ENCODE results near the gene MEAK7.

The MEAK7 gene

DNA sequence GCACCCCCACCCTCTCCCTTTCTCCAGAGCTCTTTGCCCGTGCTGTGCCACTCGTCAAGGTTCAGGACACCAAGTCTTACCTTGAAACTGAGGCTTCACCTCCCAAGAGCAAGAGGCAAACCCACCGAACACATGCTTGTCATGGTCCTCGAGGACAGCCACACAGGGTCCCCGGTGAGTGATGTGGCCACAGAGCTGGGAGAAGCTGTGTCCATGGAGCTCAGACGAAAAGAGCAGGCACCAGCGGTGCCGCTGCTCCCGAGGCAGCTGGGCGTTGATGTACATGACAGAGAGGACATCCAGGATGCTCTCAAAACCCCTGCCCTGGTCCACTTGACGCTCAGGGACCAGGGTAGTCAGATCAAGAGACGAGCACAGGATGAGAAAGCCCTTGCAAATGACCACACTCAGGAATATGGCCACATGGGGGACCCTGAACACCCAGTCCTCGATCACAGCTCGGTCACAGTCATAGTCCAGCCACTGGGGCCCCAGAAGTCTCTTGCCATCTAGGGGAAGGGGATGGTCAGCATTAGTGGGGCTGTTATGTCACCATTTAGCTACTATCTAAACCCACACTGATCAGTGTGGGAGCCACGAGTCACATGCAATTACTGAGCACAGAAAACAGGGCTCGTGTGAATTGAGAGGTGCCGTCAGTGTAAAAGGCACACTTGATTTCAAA lies 17.8 kb downstream of the MEAK7 start:
- H2BK120ac ChIP-seq (ENCODE audit: low read depth, low read length): no peak overlapping the region
- no peak overlapping the region for H4K5ac ChIP-seq (ENCODE audit: low read length)
- WGBS (ENCODE audit: extremely low coverage, insufficient coverage, low lambda C conversion rate): no CpG with 5 or more reads among the region's 17 CpGs
- no peak overlapping the region for H3K27ac ChIP-seq (ENCODE audit: low read depth, low read length)
- H3K79me1 ChIP-seq (ENCODE audit: low read length): no peaks in the 10 kb centered on the region
- no peaks in the 10 kb centered on the region for H3K79me2 ChIP-seq (ENCODE audit: control insufficient read depth, insufficient read depth, low read length)
- no peak for DNase-seq
- no peak overlapping the region for H3K56ac ChIP-seq (ENCODE audit: low read length)
- no peak overlapping the region for H2AK5ac ChIP-seq (ENCODE audit: low read length)
- no peak overlapping the region for H3K4ac ChIP-seq (ENCODE audit: low read depth, low read length)
- no peak overlapping the region for H3K23ac ChIP-seq (ENCODE audit: low read length)
- no peak overlapping the region for H2BK5ac ChIP-seq (ENCODE audit: low read length)
- H3K9ac ChIP-seq (ENCODE audit: low read length): no peak overlapping the region
- no peaks in the 10 kb centered on the region for H3K36me3 ChIP-seq (ENCODE audit: control insufficient read depth, insufficient read depth, low read length)
- H4K8ac ChIP-seq (ENCODE audit: low read depth, low read length): no peak overlapping the region
- H3K27me3 ChIP-seq (ENCODE audit: insufficient read depth, low read length, poor library complexity): no peaks in the 10 kb centered on the region
- H3K4me1 ChIP-seq (ENCODE audit: control insufficient read depth, low read depth, low read length): no peaks in the 10 kb centered on the region
- no peak overlapping the region for H3K4me2 ChIP-seq (ENCODE audit: low read length)
- no peak overlapping the region for H3K4me3 ChIP-seq (ENCODE audit: low read length)
- H2BK15ac ChIP-seq (replicated peaks; ENCODE audit: low read depth): no peak overlapping the region
- no peak overlapping the region for H3K18ac ChIP-seq (ENCODE audit: low read length)

DNA sequence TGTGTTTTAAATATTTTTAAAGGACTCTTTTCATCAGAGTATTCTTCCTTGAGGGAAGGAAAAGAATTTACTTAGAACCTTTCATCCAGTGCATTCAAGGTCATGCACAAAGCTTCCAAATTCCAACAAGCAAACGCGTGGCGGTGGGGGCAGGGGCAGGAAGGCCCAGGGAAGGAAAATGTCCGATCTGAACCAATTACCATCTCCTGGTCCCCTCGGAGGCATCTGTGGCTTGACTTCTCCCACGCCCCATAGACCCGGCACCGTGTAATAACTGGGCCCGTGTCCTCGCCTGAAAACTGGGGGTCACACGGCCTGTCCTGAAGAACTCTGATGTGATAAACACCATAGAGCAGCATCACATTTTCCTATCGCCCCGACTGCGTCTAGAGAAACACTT lies 18.3 kb downstream of the MEAK7 start:
- Histone ChIP-seq H4K8ac (ENCODE audit: low read depth, low read length) (no peak overlapping the region), H2AK5ac (ENCODE audit: low read length) (no peak overlapping the region), H3K56ac (ENCODE audit: low read length) (no peak overlapping the region), H3K79me1 (ENCODE audit: low read length) (no peaks in the 10 kb centered on the region), H3K4me1 (ENCODE audit: control insufficient read depth, low read depth, low read length) (no peaks in the 10 kb centered on the region), H3K23ac (ENCODE audit: low read length) (no peak overlapping the region), H2BK15ac (replicated peaks; ENCODE audit: low read depth) (no peak overlapping the region), H2BK5ac (ENCODE audit: low read length) (no peak overlapping the region), H3K36me3 (ENCODE audit: control insufficient read depth, insufficient read depth, low read length) (no peaks in the 10 kb centered on the region), H2BK120ac (ENCODE audit: low read depth, low read length) (no peak overlapping the region), H4K5ac (ENCODE audit: low read length) (no peak overlapping the region), H3K4ac (ENCODE audit: low read depth, low read length) (no peak overlapping the region), H3K9ac (ENCODE audit: low read length) (no peak overlapping the region), H3K27me3 (ENCODE audit: insufficient read depth, low read length, poor library complexity) (no peaks in the 10 kb centered on the region), H3K18ac (ENCODE audit: low read length) (no peak overlapping the region), H3K4me3 (ENCODE audit: low read length) (no peak overlapping the region), H3K4me2 (ENCODE audit: low read length) (no peak overlapping the region), H3K79me2 (ENCODE audit: control insufficient read depth, insufficient read depth, low read length) (no peaks in the 10 kb centered on the region), H3K27ac (ENCODE audit: low read depth, low read length) (no peak overlapping the region)
- no peak for DNase-seq
- no CpG with 5 or more reads among the region's 14 CpGs for WGBS (ENCODE audit: extremely low coverage, insufficient coverage, low lambda C conversion rate)

DNA sequence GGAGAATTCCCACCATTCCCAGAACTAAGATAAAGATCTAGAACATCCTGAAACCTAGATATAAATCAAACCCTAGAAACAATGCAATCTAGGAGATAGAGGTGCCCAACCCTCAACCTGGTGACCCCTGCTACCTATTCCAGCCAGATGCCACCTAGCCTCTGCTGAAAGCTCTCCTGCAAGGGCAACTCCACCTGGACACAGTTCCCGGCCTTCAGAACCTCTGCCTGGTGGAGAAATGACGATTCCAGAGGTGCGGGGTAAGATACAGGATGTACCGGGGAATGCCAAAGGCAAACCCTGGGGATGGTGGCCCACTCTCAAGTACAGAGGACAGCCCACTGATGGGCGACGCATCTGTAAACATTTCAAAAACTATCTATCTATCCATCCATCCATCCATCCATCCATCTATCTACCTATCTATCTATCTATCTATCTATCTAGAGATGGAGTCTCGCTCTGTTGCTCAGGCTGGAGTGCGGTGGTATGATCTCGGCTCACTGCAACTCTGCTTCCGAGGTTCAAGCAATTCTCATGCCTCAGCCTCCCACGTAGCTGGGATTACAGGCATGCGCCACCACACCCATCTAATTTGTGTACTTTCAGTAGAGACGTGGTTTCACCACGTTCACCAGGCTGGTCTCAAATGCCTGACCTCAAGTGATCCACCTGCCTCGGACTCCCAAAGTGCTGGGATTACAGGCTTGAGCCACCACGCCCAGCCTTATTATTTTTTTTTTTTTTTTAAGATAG lies 19.0 kb downstream of the MEAK7 start:
- no peaks in the 10 kb centered on the region for H3K27me3 ChIP-seq (ENCODE audit: insufficient read depth, low read length, poor library complexity)
- H3K4me3 ChIP-seq (ENCODE audit: low read length): no peak overlapping the region
- no peak overlapping the region for H2BK5ac ChIP-seq (ENCODE audit: low read length)
- H3K79me1 ChIP-seq (ENCODE audit: low read length): no peaks in the 10 kb centered on the region
- H4K5ac ChIP-seq (ENCODE audit: low read length): no peak overlapping the region
- no peak for DNase-seq
- no peak overlapping the region for H3K9ac ChIP-seq (ENCODE audit: low read length)
- no peak overlapping the region for H2AK5ac ChIP-seq (ENCODE audit: low read length)
- no peak overlapping the region for H3K4ac ChIP-seq (ENCODE audit: low read depth, low read length)
- H4K8ac ChIP-seq (ENCODE audit: low read depth, low read length): no peak overlapping the region
- H3K18ac ChIP-seq (ENCODE audit: low read length): no peak overlapping the region
- WGBS (ENCODE audit: extremely low coverage, insufficient coverage, low lambda C conversion rate): no CpG with 5 or more reads among the region's 16 CpGs
- no peaks in the 10 kb centered on the region for H3K4me1 ChIP-seq (ENCODE audit: control insufficient read depth, low read depth, low read length)
- no peak overlapping the region for H2BK120ac ChIP-seq (ENCODE audit: low read depth, low read length)
- H3K23ac ChIP-seq (ENCODE audit: low read length): no peak overlapping the region
- H3K36me3 ChIP-seq (ENCODE audit: control insufficient read depth, insufficient read depth, low read length): no peaks in the 10 kb centered on the region
- no peak overlapping the region for H3K27ac ChIP-seq (ENCODE audit: low read depth, low read length)
- no peak overlapping the region for H3K4me2 ChIP-seq (ENCODE audit: low read length)
- no peak overlapping the region for H2BK15ac ChIP-seq (replicated peaks; ENCODE audit: low read depth)
- H3K56ac ChIP-seq (ENCODE audit: low read length): no peak overlapping the region
- H3K79me2 ChIP-seq (ENCODE audit: control insufficient read depth, insufficient read depth, low read length): no peaks in the 10 kb centered on the region

DNA sequence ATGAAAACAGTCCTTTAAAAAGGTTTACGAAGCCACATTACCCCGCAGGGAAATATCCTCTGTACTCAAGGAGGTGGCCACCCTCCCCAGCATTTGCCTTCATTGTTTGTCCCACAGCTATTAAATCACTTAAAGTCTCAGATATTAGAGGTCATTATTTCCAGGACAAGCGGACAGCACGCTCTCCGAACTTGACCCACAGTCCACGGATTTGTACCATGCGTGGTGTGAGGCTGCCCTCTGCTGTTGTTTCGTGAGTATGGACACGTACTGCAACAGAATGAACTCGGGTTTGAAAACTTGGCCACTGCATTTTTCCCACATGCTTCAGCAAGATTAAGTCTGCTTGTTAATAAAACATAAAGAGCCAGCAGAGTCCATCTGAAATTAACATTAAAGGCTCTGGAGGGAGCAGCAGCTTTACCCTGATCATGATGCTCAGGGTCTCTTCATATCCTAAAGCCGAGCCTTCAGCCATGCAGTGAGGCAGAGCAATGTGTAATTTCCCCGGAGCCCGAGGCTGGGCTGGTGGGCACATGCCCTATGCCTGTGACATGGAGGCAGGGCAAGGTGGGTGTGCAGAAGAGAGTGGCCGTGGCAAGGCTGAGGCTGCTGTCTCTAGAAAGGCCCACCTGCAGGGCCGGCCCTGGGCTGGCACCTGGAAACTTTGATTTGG lies 19.7 kb downstream of the MEAK7 start:
- H2BK5ac ChIP-seq (ENCODE audit: low read length): no peak overlapping the region
- H3K36me3 ChIP-seq (ENCODE audit: control insufficient read depth, insufficient read depth, low read length): no peaks in the 10 kb centered on the region
- H2BK120ac ChIP-seq (ENCODE audit: low read depth, low read length): no peak overlapping the region
- no peak overlapping the region for H3K27ac ChIP-seq (ENCODE audit: low read depth, low read length)
- no peak overlapping the region for H3K23ac ChIP-seq (ENCODE audit: low read length)
- H3K9ac ChIP-seq (ENCODE audit: low read length): no peak overlapping the region
- no peak overlapping the region for H3K4ac ChIP-seq (ENCODE audit: low read depth, low read length)
- no peak overlapping the region for H2BK15ac ChIP-seq (replicated peaks; ENCODE audit: low read depth)
- no peak overlapping the region for H3K56ac ChIP-seq (ENCODE audit: low read length)
- H3K4me1 ChIP-seq (ENCODE audit: control insufficient read depth, low read depth, low read length): no peaks in the 10 kb centered on the region
- no peaks in the 10 kb centered on the region for H3K27me3 ChIP-seq (ENCODE audit: insufficient read depth, low read length, poor library complexity)
- H3K79me1 ChIP-seq (ENCODE audit: low read length): no peaks in the 10 kb centered on the region
- no peak overlapping the region for H3K18ac ChIP-seq (ENCODE audit: low read length)
- no peak overlapping the region for H2AK5ac ChIP-seq (ENCODE audit: low read length)
- no peak overlapping the region for H3K4me2 ChIP-seq (ENCODE audit: low read length)
- H3K4me3 ChIP-seq (ENCODE audit: low read length): no peak overlapping the region
- H4K8ac ChIP-seq (ENCODE audit: low read depth, low read length): no peak overlapping the region
- H3K79me2 ChIP-seq (ENCODE audit: control insufficient read depth, insufficient read depth, low read length): no peaks in the 10 kb centered on the region
- peak; percentile 51 for DNase-seq
- no CpG with 5 or more reads among the region's 15 CpGs for WGBS (ENCODE audit: extremely low coverage, insufficient coverage, low lambda C conversion rate)
- no peak overlapping the region for H4K5ac ChIP-seq (ENCODE audit: low read length)

DNA sequence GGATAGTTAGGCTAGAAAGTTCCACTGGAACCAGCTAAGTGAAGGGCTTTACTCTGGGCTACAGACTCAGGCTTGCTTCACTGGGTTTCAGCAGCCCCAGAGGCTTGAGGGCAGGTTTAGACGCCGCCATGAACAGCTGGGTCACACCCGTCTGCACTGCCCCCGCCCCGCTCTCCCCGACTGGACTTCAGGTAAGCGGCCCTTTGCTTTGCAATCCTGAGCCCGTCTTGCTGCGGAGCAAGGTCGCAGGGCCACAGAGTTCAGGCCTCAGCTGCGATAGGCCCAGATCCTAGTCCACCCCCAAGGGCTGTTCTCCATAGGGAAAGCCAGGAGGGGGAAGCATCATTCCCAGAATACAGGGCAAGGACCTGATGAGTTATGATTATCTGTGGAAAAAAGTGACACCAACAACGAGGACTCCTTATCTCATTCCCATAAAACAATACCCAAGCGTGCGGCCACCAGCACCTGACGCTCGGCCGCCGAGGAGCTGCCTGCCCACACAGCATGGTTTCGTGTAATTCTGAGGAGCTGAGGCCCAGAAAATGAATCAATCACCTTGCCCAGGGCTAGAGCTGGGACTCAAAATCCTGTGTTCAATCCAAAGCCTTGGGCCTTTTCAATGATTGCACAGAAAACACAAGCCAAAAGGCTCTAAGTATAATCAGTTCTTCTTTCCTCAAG lies 20.4 kb downstream of the MEAK7 start:
- no peak overlapping the region for H3K27ac ChIP-seq (ENCODE audit: low read depth, low read length)

More for the DNA sequence above, 20.4 kb downstream of the MEAK7 start:
- no peaks in the 10 kb centered on the region for H3K79me2 ChIP-seq (ENCODE audit: control insufficient read depth, insufficient read depth, low read length)
- H3K36me3 ChIP-seq (ENCODE audit: control insufficient read depth, insufficient read depth, low read length): no peaks in the 10 kb centered on the region
- no peak overlapping the region for H3K4me2 ChIP-seq (ENCODE audit: low read length)
- no peaks in the 10 kb centered on the region for H3K79me1 ChIP-seq (ENCODE audit: low read length)
- H4K8ac ChIP-seq (ENCODE audit: low read depth, low read length): no peak overlapping the region
- WGBS (ENCODE audit: extremely low coverage, insufficient coverage, low lambda C conversion rate): no CpG with 5 or more reads among the region's 19 CpGs
- no peak overlapping the region for H3K56ac ChIP-seq (ENCODE audit: low read length)
- no peak overlapping the region for H3K18ac ChIP-seq (ENCODE audit: low read length)
- no peak overlapping the region for H2AK5ac ChIP-seq (ENCODE audit: low read length)
- H3K4me1 ChIP-seq (ENCODE audit: control insufficient read depth, low read depth, low read length): no peaks in the 10 kb centered on the region
- no peak overlapping the region for H2BK120ac ChIP-seq (ENCODE audit: low read depth, low read length)
- no peak overlapping the region for H2BK15ac ChIP-seq (replicated peaks; ENCODE audit: low read depth)
- DNase-seq: no peak
- no peak overlapping the region for H3K23ac ChIP-seq (ENCODE audit: low read length)
- no peak overlapping the region for H3K9ac ChIP-seq (ENCODE audit: low read length)
- no peak overlapping the region for H4K5ac ChIP-seq (ENCODE audit: low read length)
- no peaks in the 10 kb centered on the region for H3K27me3 ChIP-seq (ENCODE audit: insufficient read depth, low read length, poor library complexity)
- no peak overlapping the region for H3K4ac ChIP-seq (ENCODE audit: low read depth, low read length)
- H3K4me3 ChIP-seq (ENCODE audit: low read length): no peak overlapping the region
- no peak overlapping the region for H2BK5ac ChIP-seq (ENCODE audit: low read length)
